ENCODE data around the gene AIFM1.

DNA sequence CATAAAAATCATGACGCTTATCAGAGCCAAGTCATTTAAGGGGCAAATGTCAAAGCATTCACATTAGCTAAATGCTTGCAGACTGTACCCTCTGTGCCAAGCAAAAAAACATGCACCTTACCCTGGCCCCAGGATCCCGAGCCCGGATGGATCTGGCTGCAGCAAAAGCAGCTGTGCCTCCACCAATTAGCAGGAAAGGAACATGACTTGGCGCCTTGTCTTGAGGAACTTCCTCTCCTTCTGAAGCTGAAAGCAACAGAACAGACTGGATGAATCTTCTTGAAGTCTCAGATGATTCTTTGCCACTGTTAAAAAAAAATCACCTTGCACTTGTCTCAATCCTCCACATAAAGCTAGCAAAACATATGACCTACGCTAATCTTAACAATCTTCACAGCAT, 18.0 kb downstream of the AIFM1 start:
- TF ChIP-seq POLR2A (IDR thresholded peaks at IDR 0.05), result no peak
- no peak for TF ChIP-seq EP300 (IDR thresholded peaks at IDR 0.05)
- TF ChIP-seq, protein P1, sequence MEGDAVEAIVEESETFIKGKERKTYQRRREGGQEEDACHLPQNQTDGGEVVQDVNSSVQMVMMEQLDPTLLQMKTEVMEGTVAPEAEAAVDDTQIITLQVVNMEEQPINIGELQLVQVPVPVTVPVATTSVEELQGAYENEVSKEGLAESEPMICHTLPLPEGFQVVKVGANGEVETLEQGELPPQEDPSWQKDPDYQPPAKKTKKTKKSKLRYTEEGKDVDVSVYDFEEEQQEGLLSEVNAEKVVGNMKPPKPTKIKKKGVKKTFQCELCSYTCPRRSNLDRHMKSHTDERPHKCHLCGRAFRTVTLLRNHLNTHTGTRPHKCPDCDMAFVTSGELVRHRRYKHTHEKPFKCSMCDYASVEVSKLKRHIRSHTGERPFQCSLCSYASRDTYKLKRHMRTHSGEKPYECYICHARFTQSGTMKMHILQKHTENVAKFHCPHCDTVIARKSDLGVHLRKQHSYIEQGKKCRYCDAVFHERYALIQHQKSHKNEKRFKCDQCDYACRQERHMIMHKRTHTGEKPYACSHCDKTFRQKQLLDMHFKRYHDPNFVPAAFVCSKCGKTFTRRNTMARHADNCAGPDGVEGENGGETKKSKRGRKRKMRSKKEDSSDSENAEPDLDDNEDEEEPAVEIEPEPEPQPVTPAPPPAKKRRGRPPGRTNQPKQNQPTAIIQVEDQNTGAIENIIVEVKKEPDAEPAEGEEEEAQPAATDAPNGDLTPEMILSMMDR (IDR thresholded peaks at IDR 0.05), result no peak
- no peak for TF ChIP-seq POLR2AphosphoS5 (IDR thresholded peaks at IDR 0.05)

All from upper lobe of left lung (tissue), 4 donors.